H1 (cell line): ENCODE results near the gene WEE2. TPM values are rescaled to one million over a fixed set of nuclear protein-coding genes. Genes with fewer than 3 reads are reported as not detected.

ENCODE experiments used
- CTCF ChIA-PET: fragments of 300-600 bp; sonication (Branson Sonifier 250); formaldehyde crosslinking; loops from one replicate; lab custom pipeline; 2021; ENCODE audit not compliant: partially characterized antibody; lab: Charles Lee
- POLR2A ChIA-PET: fragments of 300-600 bp; sonication (Branson Sonifier 250); formaldehyde crosslinking; loops from one replicate; lab custom pipeline; 2021; ENCODE audit warnings: inconsistent platforms; ENCODE audit not compliant: partially characterized antibody; lab: Charles Lee
- DNase-seq, 2 experiments: peaks; one replicate each; pipeline versions ENCODE4 v3.0.0 to v3.0.0-alpha.2; 2010 to 2022; ENCODE audit warnings: low spot score in 2 of 2, low read depth in 1 of 2, mixed read lengths in 1 of 2
- FAIRE-seq: peaks from 2 replicates; lab custom pipeline; 2011; peaks lifted over from hg19 to GRCh38; lab: Jason Lieb, UNC
- H2AFZ ChIP-seq: 2 replicates; pipeline ENCODE4 v1.8.1; 2012; ENCODE audit warnings: low read length, inconsistent platforms
- H2AK5ac ChIP-seq: 2 replicates; pipeline ENCODE4 v1.6.1; 2013; ENCODE audit warnings: low read depth, low read length
- H2BK120ac ChIP-seq: replicated peaks from 2 replicates; pipeline ENCODE3; 2013; ENCODE audit warnings: low read depth, low read length, inconsistent platforms
- H2BK12ac ChIP-seq: 2 replicates; pipeline ENCODE4 v1.6.1; 2013; ENCODE audit warnings: low read depth, low read length
- H2BK15ac ChIP-seq: 2 replicates; pipeline ENCODE4 v1.6.1; 2013; ENCODE audit warnings: low read length
- H2BK20ac ChIP-seq: 2 replicates; pipeline ENCODE4 v1.6.1; 2013; ENCODE audit warnings: low read length
- H2BK5ac ChIP-seq: 2 replicates; pipeline ENCODE4 v1.6.1; 2013; ENCODE audit warnings: low read depth, low read length
- H3K14ac ChIP-seq: 2 replicates; pipeline ENCODE4 v1.6.1; 2013; ENCODE audit warnings: inconsistent platforms; ENCODE audit not compliant: insufficient read length
- H3K18ac ChIP-seq: 2 replicates; pipeline ENCODE4 v1.6.1; 2013; ENCODE audit warnings: low read length; ENCODE audit errors: extremely low read depth
- H3K23ac ChIP-seq: 2 replicates; pipeline ENCODE4 v1.6.1; 2013; ENCODE audit warnings: inconsistent platforms; ENCODE audit not compliant: insufficient read length
- H3K23me2 ChIP-seq: 2 replicates; pipeline ENCODE4 v1.6.1; 2013; ENCODE audit warnings: low read depth, low read length
- H3K27ac ChIP-seq: 2 replicates; pipeline ENCODE4 v1.6.1; 2011; ENCODE audit warnings: low read depth, low read length, inconsistent platforms
- H3K27me3 ChIP-seq, 4 experiments: replicated peaks in 1 of 4; 1 replicate in 1 of 4; 2 replicates in 3 of 4; pipeline versions ENCODE4 v1.6.1 to v1.8.1; 2011 to 2013; ENCODE audit warnings: low read length in 3 of 4, mild to moderate bottlenecking in 3 of 4, inconsistent platforms in 2 of 4, mixed read lengths in 2 of 4, moderate library complexity in 1 of 4; ENCODE audit not compliant: control insufficient read depth in 3 of 4, insufficient read depth in 3 of 4; ENCODE audit errors: extremely low read depth in 1 of 4
- H3K36me3 ChIP-seq, 4 experiments: 2 replicates each; pipeline versions ENCODE4 v1.6.1 to v1.8.1; 2011 to 2013; ENCODE audit warnings: mild to moderate bottlenecking in 4 of 4, low read length in 3 of 4, moderate library complexity in 2 of 4, control low read depth in 1 of 4, inconsistent platforms in 1 of 4; ENCODE audit not compliant: insufficient read depth in 4 of 4, control insufficient read depth in 2 of 4
- H3K4ac ChIP-seq: replicated peaks from 2 replicates; pipeline ENCODE3; 2013; ENCODE audit warnings: low read length, low read depth, mixed read lengths, inconsistent platforms; ENCODE audit not compliant: insufficient read length
- H3K4me1 ChIP-seq, 4 experiments: replicated peaks in 1 of 4; 1 replicate in 1 of 4; 2 replicates in 3 of 4; pipeline versions ENCODE4 v1.6.1 to v1.8.1; 2011 to 2013; ENCODE audit warnings: low read length in 3 of 4, inconsistent platforms in 2 of 4, mixed read lengths in 1 of 4; ENCODE audit not compliant: insufficient read depth in 4 of 4, control insufficient read depth in 3 of 4
- H3K4me2 ChIP-seq, 2 experiments: 2 replicates each; pipeline versions ENCODE4 v1.6.1 to v1.8.1; 2011 to 2013; ENCODE audit warnings: low read depth in 2 of 2, low read length in 2 of 2, control low read depth in 1 of 2, inconsistent platforms in 1 of 2, mild to moderate bottlenecking in 1 of 2; ENCODE audit not compliant: insufficient read depth in 1 of 2
- H3K4me3 ChIP-seq, 4 experiments: fragments of 200-600, 300-600 bp in 1 of 4; sonication (generic), shearing (Covaris generic), sonication (Bioruptor Twin) in 1 of 4; 2 replicates each; pipeline versions ENCODE4 v1.5.1 to v1.8.1; 2011 to 2016; ENCODE audit warnings: low read length in 4 of 4, low read depth in 3 of 4, control low read depth in 2 of 4, inconsistent platforms in 2 of 4, mild to moderate bottlenecking in 2 of 4, mixed read lengths in 1 of 4, moderate library complexity in 1 of 4; ENCODE audit not compliant: insufficient read depth in 2 of 4; ENCODE audit errors: extremely low read depth in 1 of 4
- H3K56ac ChIP-seq: replicated peaks from 2 replicates; pipeline ENCODE3; 2013; ENCODE audit warnings: low read depth, mild to moderate bottlenecking, mixed read lengths, low read length, inconsistent platforms; ENCODE audit not compliant: insufficient read length
- H3K79me1 ChIP-seq: 2 replicates; pipeline ENCODE4 v1.6.1; 2013; ENCODE audit warnings: low read depth, low read length, control low read depth
- H3K79me2 ChIP-seq, 2 experiments: 2 replicates each; pipeline versions ENCODE4 v1.6.1 to v1.8.1; 2012 to 2013; ENCODE audit warnings: low read length in 2 of 2, mild to moderate bottlenecking in 2 of 2, inconsistent platforms in 1 of 2; ENCODE audit not compliant: insufficient read depth in 2 of 2, control insufficient read depth in 1 of 2
- H3K9ac ChIP-seq, 4 experiments: replicated peaks in 1 of 4; 1 replicate in 1 of 4; 2 replicates in 3 of 4; pipeline versions ENCODE4 v1.6.1 to v1.8.1; 2011 to 2013; ENCODE audit warnings: low read depth in 3 of 4, low read length in 3 of 4, control low read depth in 2 of 4, mild to moderate bottlenecking in 2 of 4, moderate library complexity in 2 of 4, inconsistent platforms in 1 of 4; ENCODE audit errors: extremely low read depth in 1 of 4
- H3K9me3 ChIP-seq, 2 experiments: 2 replicates each; pipeline versions ENCODE4 v1.6.1 to v1.8.1; 2012 to 2013; ENCODE audit warnings: mild to moderate bottlenecking in 2 of 2, moderate library complexity in 2 of 2, control low read depth in 1 of 2, inconsistent platforms in 1 of 2, low read depth in 1 of 2, low read length in 1 of 2, mixed read lengths in 1 of 2; ENCODE audit not compliant: insufficient read depth in 2 of 2
- H4K20me1 ChIP-seq, 2 experiments: replicated peaks in 1 of 2; 2 replicates each; pipeline versions ENCODE3 to v1.8.1; 2011 to 2013; ENCODE audit warnings: inconsistent platforms in 2 of 2, low read length in 2 of 2, mild to moderate bottlenecking in 1 of 2; ENCODE audit not compliant: insufficient read depth in 2 of 2, control insufficient read depth in 1 of 2
- H4K5ac ChIP-seq: 2 replicates; pipeline ENCODE4 v1.6.1; 2013; ENCODE audit warnings: low read length, low read depth, mixed read lengths, inconsistent platforms; ENCODE audit not compliant: insufficient read length
- H4K8ac ChIP-seq: 2 replicates; pipeline ENCODE4 v1.8.0; 2013; ENCODE audit warnings: mild to moderate bottlenecking, moderate library complexity, low read length, inconsistent platforms; ENCODE audit not compliant: insufficient read depth; ENCODE audit errors: extremely low read depth
- H4K91ac ChIP-seq: replicated peaks from 2 replicates; pipeline ENCODE3; 2013; ENCODE audit warnings: low read length, mixed read lengths, inconsistent platforms; ENCODE audit not compliant: insufficient read length
- ATF3 ChIP-seq: IDR thresholded peaks from 2 replicates; pipeline ENCODE4 v1.6.1; 2011; ENCODE audit warnings: low read depth, mild to moderate bottlenecking, low read length; ENCODE audit not compliant: insufficient read depth
- CHD1 ChIP-seq: IDR thresholded peaks from 2 replicates; pipeline ENCODE4 v1.6.1; 2012; ENCODE audit warnings: low read depth, low read length, improper control_type of control experiment
- CREB1 ChIP-seq: IDR thresholded peaks from 2 replicates; pipeline ENCODE4 v1.6.1; 2012; ENCODE audit warnings: inconsistent platforms
- GTF2F1 ChIP-seq: IDR thresholded peaks from 2 replicates; pipeline ENCODE4 v1.6.1; 2012; ENCODE audit warnings: low read depth, low read length, improper control_type of control experiment, borderline replicate concordance
- HDAC2 ChIP-seq, 2 experiments: fragments of 300-600 bp in 1 of 2; sonication (generic) in 1 of 2; IDR thresholded peaks; 2 replicates each; pipeline ENCODE4 v1.6.1; 2011 to 2012; ENCODE audit warnings: low read depth in 2 of 2, low read length in 2 of 2, mild to moderate bottlenecking in 2 of 2, moderate library complexity in 2 of 2, borderline replicate concordance in 1 of 2, inconsistent platforms in 1 of 2
- KDM5A ChIP-seq: fragments of 200-600 bp; IDR thresholded peaks from 2 replicates; pipeline ENCODE4 v1.7.1; 2012; ENCODE audit warnings: mild to moderate bottlenecking, low read length, inconsistent platforms, mixed read lengths
- POU5F1 ChIP-seq: IDR thresholded peaks from 2 replicates; pipeline ENCODE4 v1.6.1; 2011; ENCODE audit warnings: low read depth, mild to moderate bottlenecking, low read length, moderate library complexity
- RAD21 ChIP-seq, 2 experiments: IDR thresholded peaks in 1 of 2; conservative IDR thresholded peaks in 1 of 2; 2 replicates each; pipeline ENCODE4 v1.6.1; 2011; ENCODE audit warnings: low read depth in 2 of 2, low read length in 2 of 2, improper control_type of control experiment in 1 of 2, inconsistent platforms in 1 of 2, mild to moderate bottlenecking in 1 of 2, moderate library complexity in 1 of 2
- RBBP5 ChIP-seq: IDR thresholded peaks from 2 replicates; pipeline ENCODE4 v1.7.1; 2012; ENCODE audit warnings: low read depth, mild to moderate bottlenecking, inconsistent platforms, low read length, moderate library complexity, borderline replicate concordance
- RFX5 ChIP-seq: IDR thresholded peaks from 2 replicates; pipeline ENCODE4 v1.6.1; 2011; ENCODE audit warnings: low read depth, low read length, improper control_type of control experiment, borderline replicate concordance
- SIN3A ChIP-seq, 2 experiments: IDR thresholded peaks in 1 of 2; conservative IDR thresholded peaks in 1 of 2; 2 replicates each; pipeline ENCODE4 v1.6.1; 2011 to 2012; ENCODE audit warnings: low read length in 2 of 2, improper control_type of control experiment in 1 of 2, low read depth in 1 of 2, mild to moderate bottlenecking in 1 of 2
- SIX5 ChIP-seq: IDR thresholded peaks from 2 replicates; pipeline ENCODE4 v1.6.1; 2011; ENCODE audit warnings: mild to moderate bottlenecking, low read depth, low read length
- SP4 ChIP-seq: IDR thresholded peaks from 2 replicates; pipeline ENCODE4 v1.6.1; 2012; ENCODE audit warnings: low read length, inconsistent platforms
- TCF12 ChIP-seq: IDR thresholded peaks from 2 replicates; pipeline ENCODE4 v1.6.1; 2011; ENCODE audit warnings: low read depth, mild to moderate bottlenecking, low read length
- WGBS, 2 experiments: shearing (Covaris generic) in 1 of 2; methylation state at CpG; one replicate each; pipeline versions ENCODE4 v1.1.6 to v1.1.7; 2013 to 2015; ENCODE audit warnings: low lambda C conversion rate in 2 of 2, mixed read lengths in 2 of 2, inconsistent platforms in 1 of 2, low coverage in 1 of 2, missing lambda C conversion rate in 1 of 2; ENCODE audit not compliant: insufficient replicate concordance in 2 of 2, insufficient coverage in 1 of 2, insufficient read length in 1 of 2; ENCODE audit errors: extremely low coverage in 1 of 2, missing lambda C conversion rate in 1 of 2; 5-methylcytosine and 5-hydroxymethylcytosine counted together
- polyA plus RNA-seq, 7 experiments: library from polyadenylated mRNA; depleted of rRNA in 3 of 7; stranded (reverse) in 5 of 7; unstranded in 2 of 7; fragments of >200 nt in 5 of 7; fragments of 200-250 nt in 2 of 7; gene quantifications; 1 replicate in 5 of 7; 2 replicates in 1 of 7; 4 replicates in 1 of 7; pipeline versions ENCODE4 v1.2.1 to v1.2.3, GENCODE V29; 2011 to 2013; ENCODE audit warnings: missing spikeins in 2 of 7, mixed read lengths in 2 of 7
- total RNA-seq: library from RNA; stranded (reverse); fragmentation: NEBNext Ultra II Directional; extraction: Animal tissue kit (Norgen Biotek cat#: 25700); gene quantifications from 2 replicates; pipeline ENCODE4 v1.2.1, GENCODE V29; 2021

WEE2 gene
- total and polyA plus RNA-seq, 2 of the 8 experiments (the other 6 are each of a cell fraction or from before 2014, with no cell fraction given), result 0.02 TPM; not detected in 1

- 92% methylated on average over 3 of the region's 3 CpGs; no CpG with 5 or more reads in 1 of the 2 experiments for WGBS, 2 experiments
- no peaks in the 10 kb centered on the region for H3K23me2 ChIP-seq
- H2AK5ac ChIP-seq, result no peak overlapping the region
- no peak for TF ChIP-seq CREB1
- TF ChIP-seq RFX5, result no peak
- TF ChIP-seq TCF12, result no peak
- no peak for TF ChIP-seq SP4
- no peak for TF ChIP-seq SIX5
- TF ChIP-seq RBBP5, result no peak
- TF ChIP-seq RAD21 (IDR thresholded peaks at IDR 0.05 in 1 of 2, conservative IDR thresholded peaks at IDR 0.05 in 1 of 2; ENCODE audit: low read depth in 2 of 2, low read length in 2 of 2), result no peak
- TF ChIP-seq ATF3, result no peak
- no peak for TF ChIP-seq GTF2F1
- no peak for TF ChIP-seq CHD1
- no peak for TF ChIP-seq SIN3A (conservative IDR thresholded peaks at IDR 0.05 in 1 of 2, IDR thresholded peaks at IDR 0.05 in 1 of 2; ENCODE audit: low read depth in 1 of 2, low read length in 2 of 2)
- no peak for TF ChIP-seq KDM5A
- TF ChIP-seq HDAC2 (IDR thresholded peaks at IDR 0.05; ENCODE audit: borderline replicate concordance in 1 of 2, low read depth in 2 of 2, low read length in 2 of 2), result no peak
- TF ChIP-seq POU5F1, result no peak
Observed at GRCh38 chr7:141676618-141677017, 31.5 kb upstream of the WEE2 start.

More at GRCh38 chr7:141676618-141677017, 31.5 kb upstream of the WEE2 start:
- ChIA-PET CTCF (interaction anchor here (1.4 to 5.1 kb wide), 5 partner anchors 9 to 32 kb away, joined by 3 to 62 read pairs (median 10); no protein-coding TSS in a partner anchor), POLR2A (no interaction called here)
- Histone ChIP-seq H3K4me2 (no peak overlapping the region), H3K9ac (no peak overlapping the region), H4K8ac (no peak overlapping the region), H3K27me3 (no peaks in the 10 kb centered on the region), H2BK120ac (no peak overlapping the region), H4K91ac (no peak overlapping the region), H3K27ac (no peak overlapping the region), H3K4me1 (no peaks in the 10 kb centered on the region; a peak in 1 of 7 replicates), H3K4me3 (no peak overlapping the region), H3K79me2 (no peaks in the 10 kb centered on the region), H3K18ac (no peak overlapping the region), H3K23ac (no peak overlapping the region), H2AFZ (no peak overlapping the region), H3K9me3 (peaks cover 0 to 3% of the 10 kb centered on the region in 2 experiments; a peak in 1 of 4 replicates), H2BK20ac (no peak overlapping the region), H2BK12ac (no peak overlapping the region), H3K4ac (no peak overlapping the region), H2BK15ac (no peak overlapping the region), H3K56ac (no peak overlapping the region), H2BK5ac (no peak overlapping the region), H3K36me3 (peaks cover 0 to 13% (median 5%) of the 10 kb centered on the region in 4 experiments; a peak in 5 of 8 replicates), H3K14ac (no peak overlapping the region), H4K5ac (no peak overlapping the region), H4K20me1 (peaks cover 0 to 2% of the 10 kb centered on the region in 2 experiments), H3K79me1 (no peaks in the 10 kb centered on the region)
- FAIRE-seq (no peak), DNase-seq (no peak)
